SIG-M5 treated with dmso at 0.1 percent for 504 hours (cell line): ENCODE measurements around the gene LRRC27.
"Not testable (repeated sequence)": the region's sequence is repeated elsewhere in the genome, so short reads cannot be mapped to it uniquely, and the experiment has no call there.

Experiments used
- DNase-seq: peaks from one replicate; lab custom pipeline; 2025; ENCODE audit not compliant: unreplicated experiment; lab: John Stamatoyannopoulos, UW

LRRC27 gene

DNA sequence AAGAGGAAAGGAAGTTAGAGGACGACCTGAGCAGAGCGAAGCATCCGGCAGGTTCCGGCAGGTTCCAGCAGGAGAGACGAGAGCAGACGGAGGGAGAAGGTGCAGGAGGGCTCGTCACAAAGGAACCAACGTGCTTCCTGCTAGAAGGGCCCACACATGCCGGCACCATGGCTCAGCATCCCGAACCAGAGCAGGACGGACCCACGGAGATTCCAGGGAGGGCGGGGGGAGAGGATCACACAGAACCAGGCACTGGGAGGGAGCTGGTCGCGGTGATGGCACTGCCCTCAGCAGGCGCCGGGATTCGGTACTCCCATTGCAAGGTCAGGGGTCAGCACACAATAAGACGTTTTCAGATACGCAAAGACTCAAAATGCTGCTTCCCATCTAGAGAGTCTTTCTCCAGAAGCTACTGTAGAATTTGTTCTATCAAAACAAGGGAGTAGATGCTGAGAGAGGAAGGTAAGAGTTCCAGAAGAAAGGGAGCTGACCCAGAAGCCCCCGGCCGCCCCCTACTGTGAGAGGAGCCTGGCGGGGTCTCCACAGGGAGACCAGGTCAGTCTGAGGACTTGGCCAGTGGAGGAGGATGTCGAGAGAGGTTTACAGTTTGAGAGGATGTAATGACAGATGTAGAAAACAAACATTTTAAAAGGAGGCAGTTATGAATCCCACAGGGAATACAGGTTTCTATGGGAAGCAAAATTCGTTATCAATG lies 41.4 kb downstream of the LRRC27 start:
- DNase-seq = no peak

DNA sequence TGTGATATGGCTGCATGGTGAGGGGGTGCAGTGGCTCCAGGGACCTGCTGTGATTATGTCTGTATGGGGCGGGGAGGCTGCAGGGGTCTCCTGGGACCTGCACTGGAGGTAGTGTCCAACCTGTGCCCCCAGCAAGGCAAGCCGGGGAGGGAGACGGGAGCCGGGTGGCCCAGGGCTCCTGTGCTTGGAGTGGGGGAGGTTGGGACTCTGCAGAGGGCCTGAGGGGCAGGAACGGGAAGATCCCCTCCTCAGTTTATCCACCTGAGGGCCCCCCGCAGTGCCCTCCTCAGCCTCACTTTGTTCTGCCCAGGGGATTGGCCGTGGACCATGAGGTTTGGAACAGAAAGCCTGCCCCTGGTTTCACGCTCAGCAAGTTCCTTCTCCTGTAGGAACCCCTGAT lies 42.2 kb downstream of the LRRC27 start:
- DNase-seq = no peak

DNA sequence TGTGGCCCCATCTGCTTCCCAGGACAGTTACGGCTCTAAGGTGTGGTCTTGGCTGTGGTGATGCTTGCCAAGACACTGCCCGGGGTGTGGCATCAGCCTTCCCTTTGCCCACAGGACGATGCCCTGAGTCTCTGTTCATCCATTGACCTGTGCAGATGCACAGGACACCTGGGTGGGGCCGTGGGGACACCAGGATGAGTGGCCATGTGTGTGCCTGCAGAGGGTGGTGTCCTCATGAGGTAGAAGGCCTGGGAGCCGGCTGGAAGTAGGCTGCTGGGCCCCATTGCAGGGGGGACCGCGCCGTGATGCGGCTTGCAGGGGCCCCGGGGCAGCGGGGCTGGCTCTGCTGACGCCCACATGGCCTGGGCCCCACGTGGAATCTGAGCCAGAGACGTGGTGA lies 42.6 kb downstream of the LRRC27 start:
- no peak for DNase-seq

DNA sequence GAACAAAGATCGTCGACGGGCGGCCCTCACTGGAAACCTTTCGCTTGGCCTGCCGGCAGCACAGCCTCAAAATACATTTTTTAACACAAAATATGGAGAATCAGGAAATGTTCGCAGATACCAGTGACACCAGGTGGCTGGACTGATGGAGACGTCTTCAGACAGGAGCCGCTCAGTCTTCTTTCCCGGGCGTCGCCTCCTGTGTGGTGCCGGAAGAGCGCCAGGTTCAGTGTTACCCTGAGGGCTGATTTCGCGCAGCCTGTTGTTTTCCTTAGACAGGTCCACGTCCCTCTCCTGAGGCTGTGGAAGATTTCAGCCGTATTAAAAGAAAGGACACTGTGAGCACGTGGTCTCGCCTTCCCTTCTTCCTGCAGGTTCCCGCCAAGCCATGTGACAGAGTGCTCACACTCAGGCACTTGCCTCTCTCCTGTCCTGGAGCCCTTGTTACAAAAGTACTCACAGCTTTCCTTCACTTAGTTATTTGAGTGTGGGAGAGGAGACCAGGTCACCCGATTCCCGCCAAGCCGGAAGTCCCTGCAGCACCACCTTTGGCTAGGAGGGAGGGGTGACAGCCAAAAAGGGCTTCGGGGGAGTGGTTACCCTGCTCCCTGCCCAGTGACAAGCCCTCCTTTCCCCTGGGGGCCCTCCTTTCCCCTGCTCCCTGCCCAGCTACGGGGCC lies 43.3 kb downstream of the LRRC27 start:
- no peak for DNase-seq

DNA sequence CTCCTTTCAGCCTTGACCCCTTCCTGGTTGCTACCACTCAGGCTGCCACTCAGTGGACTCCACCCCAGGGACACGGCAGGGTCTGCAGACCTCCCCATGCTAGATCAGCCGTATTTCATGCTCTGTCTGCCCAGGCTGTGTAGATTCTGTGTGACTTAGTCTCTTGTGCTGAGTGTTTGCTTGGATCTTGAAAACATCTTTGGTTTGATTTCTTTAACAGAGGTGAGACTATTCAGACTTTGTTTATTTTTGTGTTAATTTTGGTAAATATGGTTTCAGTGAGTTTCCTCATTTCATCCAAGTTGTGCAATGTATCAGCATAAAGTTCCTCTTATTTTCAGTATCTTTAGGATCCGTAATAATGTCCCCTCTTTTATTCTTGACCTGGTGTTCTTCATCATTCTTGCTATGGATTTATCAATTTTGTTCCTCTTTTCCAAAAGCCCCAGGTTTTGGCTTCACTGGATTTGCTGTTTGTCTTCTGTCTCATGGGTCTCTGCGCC lies 43.9 kb downstream of the LRRC27 start:
- DNase-seq = no peak

DNA sequence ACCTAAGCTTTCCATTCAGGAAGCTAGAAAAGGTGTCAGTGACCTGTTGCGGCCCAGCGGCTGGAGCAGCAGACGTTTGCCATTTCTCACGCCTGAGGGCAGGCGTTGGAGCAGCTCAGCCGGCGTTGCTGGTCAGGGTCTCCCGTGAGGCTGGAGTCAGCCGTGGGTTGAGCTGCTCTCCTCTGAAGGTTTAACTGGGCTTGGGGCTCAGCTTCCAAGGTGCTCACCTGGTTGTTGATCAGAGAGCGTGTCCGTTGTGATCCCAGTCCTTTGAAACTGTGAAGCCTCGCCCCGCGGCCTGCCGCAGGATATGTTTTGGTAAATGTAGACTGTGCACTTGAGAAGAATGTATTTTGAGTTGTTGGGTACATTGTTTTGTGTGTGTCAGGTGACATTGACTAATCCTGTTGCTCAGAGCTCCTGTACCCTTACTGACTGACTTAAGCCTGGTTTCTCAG lies 44.4 kb downstream of the LRRC27 start:
- DNase-seq = no peak

DNA sequence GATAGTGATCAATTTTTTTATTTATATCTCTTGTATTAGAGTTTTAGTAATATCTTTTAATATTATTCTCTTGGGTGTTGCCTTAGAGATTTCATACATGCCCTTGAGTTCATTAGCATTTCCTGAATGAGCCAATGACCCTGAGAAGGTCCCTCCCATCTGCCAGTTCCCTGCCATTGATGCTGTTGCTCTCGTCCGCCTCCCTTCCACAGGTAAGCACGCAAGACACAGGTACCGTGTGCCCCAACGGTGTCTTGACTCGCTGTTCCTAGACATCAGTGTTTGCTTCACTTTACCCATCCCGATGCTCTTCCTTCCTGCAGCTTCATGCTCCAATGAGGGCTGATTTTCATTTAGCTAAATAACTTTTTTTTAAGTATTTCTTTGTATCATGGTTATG lies 45.3 kb downstream of the LRRC27 start:
- DNase-seq = no peak

DNA sequence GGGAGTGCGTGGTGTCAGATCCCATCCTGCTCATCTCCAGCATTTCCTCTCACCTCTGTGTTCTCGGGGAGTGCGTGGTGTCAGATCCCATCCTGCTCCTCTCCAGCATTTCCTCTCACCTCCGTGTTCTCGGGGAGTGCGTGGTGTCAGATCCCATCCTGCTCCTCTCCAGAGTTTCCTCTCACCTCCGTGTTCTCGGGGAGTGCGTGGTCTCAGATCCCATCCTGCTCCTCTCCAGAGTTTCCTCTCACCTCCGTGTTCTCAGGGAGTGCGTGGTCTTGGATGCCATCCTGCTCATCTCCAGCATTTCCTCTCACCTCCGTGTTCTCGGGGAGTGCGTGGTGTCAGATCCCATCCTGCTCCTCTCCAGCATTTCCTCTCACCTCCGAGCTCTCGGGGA lies 47.0 kb downstream of the LRRC27 start:
- not testable (repeated sequence) for DNase-seq

DNA sequence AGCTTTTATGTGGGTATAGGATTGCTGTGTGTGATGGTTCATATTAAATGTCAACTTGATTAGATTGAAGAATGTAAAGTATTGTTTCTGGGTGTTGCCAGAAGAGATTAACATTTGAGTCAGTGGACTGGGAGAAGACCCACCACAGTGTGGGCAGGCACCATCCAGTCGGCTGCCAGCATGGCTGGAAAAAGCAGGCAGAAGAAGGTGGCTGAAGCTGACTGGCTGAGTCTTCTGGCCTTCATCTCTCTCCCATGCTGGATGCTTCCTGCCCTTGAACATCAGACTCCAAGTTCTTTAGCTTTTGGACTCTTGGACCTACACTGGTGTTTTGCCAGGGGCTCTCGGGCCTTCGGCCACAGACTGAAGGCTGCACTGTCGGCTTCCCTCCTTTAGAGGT lies 49.0 kb downstream of the LRRC27 start:
- not testable (repeated sequence) for DNase-seq

DNA sequence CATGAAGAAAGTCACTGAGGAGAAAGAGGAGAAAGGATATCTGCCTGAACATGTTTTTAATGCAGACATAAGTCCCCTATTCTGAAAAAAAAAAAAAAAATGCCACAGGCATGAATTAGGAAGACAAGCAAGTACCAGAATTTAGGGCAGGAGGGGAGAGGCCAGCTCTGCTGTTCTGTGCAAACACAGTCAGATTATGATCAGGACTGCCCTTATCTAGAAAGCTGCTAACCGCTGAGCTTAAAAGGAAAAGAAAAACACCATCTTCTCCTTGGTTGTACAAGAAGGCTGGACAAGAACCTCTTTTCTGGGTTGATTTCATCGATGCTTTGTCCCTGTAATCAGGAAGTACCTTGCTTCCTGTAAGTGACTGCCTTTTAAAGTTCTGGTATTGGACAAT lies 49.7 kb downstream of the LRRC27 start:
- DNase-seq = no peak

DNA sequence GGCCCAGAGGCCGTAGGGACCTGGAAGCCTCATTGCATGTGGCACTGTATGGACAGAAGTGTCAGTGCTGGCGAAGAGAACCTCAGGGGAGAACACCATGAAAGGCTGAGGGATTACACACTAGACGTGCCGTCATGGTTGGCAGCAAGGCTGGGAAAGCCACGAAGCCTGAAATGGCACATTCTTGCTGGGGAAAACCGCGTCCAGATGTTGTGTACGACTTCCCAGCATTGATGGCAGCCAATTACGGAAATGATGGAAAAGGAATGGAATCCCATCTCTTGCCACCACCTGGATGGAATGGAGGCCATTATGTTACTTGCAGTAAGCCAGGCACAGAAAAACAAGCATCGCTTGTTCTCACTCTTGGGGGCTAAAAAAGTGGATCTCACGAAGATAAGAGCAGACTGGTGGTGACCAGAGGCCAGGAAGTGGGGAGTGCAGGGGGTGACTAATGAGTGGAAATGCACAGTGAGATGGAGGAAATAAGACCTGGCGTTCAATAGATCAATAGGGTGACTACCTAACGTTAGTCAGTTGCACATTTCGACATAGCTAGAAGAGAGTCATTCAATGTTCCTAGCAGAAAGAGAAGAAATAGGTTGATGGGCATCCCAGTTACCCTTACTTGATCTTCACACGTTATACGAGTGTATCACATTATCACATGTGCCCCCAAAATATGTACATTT lies 50.4 kb downstream of the LRRC27 start:
- DNase-seq = no peak

DNA sequence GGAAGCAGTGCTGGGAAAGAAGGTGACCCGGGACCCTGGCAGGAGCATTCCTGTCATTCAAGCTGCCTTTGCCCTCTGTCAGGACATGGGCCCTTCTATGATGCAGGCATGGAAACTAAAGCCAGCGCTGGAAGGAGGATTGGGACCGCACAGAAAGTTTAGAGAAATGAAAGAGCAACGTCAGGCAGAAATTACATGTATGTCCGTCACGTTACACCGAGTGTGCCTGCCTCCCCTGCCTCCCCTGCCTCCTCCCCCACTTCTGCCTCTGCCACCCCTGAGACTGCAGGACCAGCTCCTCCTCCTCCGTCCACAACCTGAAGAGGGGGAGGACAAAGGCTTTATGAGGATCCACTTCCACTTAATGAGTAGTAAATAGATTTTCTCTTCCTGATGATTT lies 51.1 kb downstream of the LRRC27 start:
- no peak for DNase-seq

DNA sequence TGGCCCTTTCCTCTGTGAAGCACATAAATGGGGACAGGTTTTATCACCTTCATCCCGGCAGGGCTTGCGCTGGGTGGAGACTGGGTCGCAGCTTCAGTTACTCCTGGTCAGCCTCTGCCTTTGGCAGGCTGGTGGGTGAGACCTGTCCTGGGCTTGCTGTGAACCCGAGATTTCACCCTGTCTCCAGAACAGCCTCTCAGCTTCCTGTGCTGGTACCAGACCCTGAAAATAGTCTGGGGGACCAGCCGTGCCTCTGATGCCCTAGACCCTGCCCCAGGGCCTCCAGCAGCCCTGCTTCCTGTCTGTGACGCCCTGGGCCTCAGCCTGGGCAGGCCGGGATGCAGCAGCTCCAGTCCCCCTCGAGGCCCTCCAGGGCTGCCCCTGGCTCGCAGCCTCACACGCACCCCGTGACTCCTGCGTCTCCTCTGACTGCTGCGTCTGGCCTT lies 51.8 kb downstream of the LRRC27 start:
- DNase-seq = no peak

DNA sequence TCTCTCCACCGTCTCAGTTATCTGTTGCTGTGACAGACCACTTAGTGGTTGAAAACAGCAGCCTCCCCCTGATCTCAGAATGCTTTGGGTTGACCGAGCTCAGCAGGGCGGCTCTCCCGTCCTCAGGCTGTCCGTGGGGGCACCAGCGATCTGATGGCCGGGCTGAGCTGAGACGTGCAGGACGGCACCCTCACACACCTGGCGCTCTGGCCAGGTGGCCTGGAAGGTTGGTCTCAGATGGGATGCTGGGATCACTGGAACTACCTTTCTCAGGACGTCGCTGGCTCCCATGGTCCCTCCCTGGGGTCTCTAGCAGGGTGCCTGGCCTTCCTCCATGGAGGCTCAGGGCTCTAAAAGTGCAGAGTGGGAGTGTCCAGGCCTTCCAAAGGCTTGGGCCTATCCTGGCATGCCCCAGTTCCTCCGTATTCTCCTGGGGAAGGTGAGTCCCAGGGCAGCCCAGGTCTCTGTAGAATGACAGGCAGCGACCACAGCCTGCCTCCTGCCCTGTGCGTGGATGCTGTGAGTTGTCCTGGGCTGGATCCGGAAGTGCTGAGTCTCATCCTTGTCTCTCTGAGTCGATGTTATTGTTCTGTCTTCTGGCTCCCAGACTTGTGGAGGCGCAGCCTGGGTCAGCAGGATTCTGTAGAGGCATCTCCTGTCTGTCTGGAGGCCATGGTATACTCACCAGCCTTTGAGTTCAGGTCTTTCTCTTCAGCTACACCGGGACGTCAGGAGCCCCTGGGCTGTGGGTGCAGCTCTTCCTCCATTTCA lies 52.8 kb downstream of the LRRC27 start:
- DNase-seq = no peak

DNA sequence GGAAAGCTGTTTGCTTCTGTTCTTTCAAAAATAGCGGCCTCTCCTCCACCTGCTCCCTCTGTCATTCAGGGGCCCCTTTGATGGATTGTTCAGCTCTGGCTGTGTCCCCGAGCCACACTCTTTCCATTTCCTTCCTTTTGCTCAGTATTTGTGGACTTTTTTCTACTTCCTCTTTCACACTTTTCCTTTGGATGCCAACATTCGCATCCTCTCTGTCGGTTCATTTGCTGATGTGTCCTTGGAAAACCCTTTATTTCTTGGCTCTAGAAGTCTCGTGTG lies 53.3 kb downstream of the LRRC27 start:
- DNase-seq = peak; percentile 40

DNA sequence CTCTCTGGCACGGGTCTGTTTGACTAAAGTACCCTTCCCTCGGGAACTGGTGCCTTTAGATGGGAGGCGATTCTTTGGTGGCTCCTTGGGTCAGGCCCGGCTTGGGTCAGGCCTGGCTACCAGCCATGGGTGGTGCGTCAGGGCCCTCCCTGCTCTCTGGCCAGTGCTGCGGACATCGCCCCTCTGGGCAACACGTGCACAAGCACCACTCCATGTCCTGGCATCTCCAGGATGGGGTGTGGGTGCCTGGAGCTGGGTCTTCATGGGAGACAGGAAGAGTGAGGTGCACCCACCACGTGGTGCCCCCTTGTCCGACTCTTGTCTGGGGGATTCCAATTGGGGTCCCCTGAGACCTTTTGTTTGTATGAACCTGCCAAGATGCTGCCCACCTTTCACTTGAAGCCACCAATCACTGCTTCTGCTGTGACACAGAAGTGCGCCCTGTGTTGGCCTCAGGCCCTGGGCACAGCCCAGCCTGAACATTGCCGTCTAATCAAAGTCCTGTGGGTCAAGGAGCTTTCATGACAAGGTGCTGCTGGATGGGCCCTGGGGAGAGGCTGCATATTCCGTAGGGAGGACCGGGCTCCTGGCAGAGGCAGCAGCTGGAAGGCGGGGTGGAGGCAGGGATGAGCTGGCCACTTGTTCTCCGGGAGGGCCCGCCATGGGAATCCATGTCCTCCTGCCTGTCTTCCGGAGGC lies 53.9 kb downstream of the LRRC27 start:
- no peak for DNase-seq

DNA sequence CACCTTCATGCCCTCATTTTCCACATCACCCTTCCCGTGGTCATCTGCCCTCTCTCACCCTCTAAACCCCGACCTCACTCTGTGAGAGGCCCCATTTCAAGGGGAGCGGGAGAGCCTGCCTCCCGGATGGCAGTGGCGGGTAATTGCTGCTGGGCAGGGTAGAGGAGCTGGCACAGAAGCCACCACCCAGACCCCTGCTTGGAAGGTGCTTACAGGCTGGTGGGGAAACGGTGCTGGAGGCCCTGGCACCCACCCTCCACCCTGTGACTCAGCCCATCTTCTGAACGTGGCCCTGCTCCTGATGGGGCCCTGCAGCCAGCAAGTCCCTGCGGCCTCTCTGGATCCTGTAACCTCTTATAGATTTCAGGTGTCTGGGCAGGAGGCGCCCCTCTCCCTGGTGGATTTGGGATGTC lies 54.4 kb downstream of the LRRC27 start:
- DNase-seq = no peak

DNA sequence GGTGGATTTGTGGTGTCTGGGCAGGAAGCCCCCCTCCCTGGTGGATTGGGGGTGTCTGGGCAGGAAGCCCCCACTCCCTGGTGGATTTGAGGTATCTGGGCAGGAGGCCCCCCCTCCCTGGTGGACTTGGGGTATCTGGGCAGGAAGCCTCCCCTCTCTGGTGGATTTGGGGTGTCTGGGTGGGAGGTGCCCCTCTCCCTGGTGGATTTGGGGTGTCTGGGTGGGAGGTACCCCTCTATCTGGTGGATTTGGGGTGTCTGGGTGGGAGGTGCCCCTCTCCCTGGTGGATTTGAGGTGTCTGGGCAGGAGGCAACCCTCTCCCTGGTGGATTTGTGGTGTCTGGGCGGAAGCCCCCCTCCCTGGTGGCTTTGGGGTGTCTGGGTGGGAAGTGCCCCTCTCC lies 54.9 kb downstream of the LRRC27 start:
- DNase-seq = not testable (repeated sequence)

DNA sequence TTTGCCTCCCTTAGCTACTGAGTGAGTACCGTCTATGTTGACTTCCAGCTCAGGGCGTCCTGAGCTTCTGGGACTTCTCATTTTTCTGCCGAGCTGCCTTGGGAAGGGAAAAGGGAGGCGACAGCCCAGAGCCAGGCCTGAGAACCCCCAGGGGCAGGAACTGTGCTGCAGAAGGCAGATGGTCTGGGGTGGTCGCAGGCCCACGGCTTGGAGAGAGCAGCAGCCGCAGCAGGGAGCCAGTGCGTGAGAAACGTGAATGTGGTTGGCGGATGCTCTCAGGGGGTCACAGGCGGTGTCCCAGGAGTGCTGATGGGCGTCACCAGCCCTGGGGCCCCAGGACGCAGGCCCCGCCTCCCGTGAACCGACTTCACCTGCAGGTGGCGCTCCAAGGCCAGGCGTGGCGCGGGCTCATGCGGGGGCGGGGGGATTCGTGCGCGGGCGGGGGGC lies 55.8 kb downstream of the LRRC27 start:
- DNase-seq = peak; percentile 42

DNA sequence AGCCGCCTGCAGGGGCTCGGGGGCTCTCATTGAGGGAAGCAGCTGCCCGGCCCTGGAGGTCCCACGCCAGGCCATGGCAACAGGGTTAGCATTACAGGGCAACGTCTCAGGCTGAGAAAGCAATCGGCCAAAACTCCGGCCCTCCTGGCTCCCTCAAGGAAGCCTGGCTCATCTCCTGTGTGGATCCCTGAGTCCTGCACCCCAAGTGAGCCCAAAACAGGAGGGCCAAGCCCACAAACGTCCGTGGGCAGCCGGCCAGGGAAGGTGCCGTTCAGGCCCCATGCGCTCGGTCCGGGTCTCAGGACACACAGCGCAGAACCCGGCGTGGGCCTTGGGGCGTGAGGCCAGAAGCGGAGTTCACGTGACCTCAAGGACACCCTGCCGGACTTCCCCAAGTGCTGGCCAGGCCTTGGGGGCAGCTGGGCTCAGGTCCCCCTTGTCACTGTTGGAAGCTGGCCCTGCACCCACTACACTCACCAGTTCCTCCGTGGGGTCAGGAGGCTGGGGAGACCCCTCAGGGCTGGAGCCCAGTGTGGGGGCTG lies 57.0 kb downstream of the LRRC27 start:
- no peak for DNase-seq
